GM19238 (cell line): ENCODE data around the gene ZNF831.

Source experiments
- DNase-seq: peaks from one replicate; pipeline ENCODE4 v3.0.0; 2011; ENCODE audit warnings: low spot score; ENCODE audit not compliant: insufficient read length

Gene ZNF831

GRCh38 chr20:59179988-59180387 lies 16.4 kb downstream of the ZNF831 start:
- DNase-seq = no peak

GRCh38 chr20:59181936-59182335 lies 18.3 kb downstream of the ZNF831 start:
- no peak for DNase-seq

GRCh38 chr20:59182401-59183044 lies 18.9 kb downstream of the ZNF831 start:
- no peak for DNase-seq

- DNase-seq = no peak
Measured at GRCh38 chr20:59183751-59184150, 20.1 kb downstream of the ZNF831 start.

GRCh38 chr20:59184880-59185447 lies 21.3 kb downstream of the ZNF831 start:
- no peak for DNase-seq

- DNase-seq = no peak
Measured at GRCh38 chr20:59185809-59186208, 22.2 kb downstream of the ZNF831 start.

GRCh38 chr20:59190466-59190865 lies 26.8 kb downstream of the ZNF831 start:
- DNase-seq = no peak

- no peak for DNase-seq
Measured at GRCh38 chr20:59191036-59191755, 27.6 kb downstream of the ZNF831 start.

GRCh38 chr20:59191756-59192532 lies 28.3 kb downstream of the ZNF831 start:
- no peak for DNase-seq

GRCh38 chr20:59192533-59192896 lies 28.9 kb downstream of the ZNF831 start:
- DNase-seq = no peak

- DNase-seq = no peak
Measured at GRCh38 chr20:59193325-59193724, 29.7 kb downstream of the ZNF831 start.

- no peak for DNase-seq
Measured at GRCh38 chr20:59194023-59194935, 30.7 kb downstream of the ZNF831 start.

GRCh38 chr20:59195316-59195993 lies 31.8 kb downstream of the ZNF831 start:
- no peak for DNase-seq

GRCh38 chr20:59204165-59204894 lies 40.7 kb downstream of the ZNF831 start:
- no peak for DNase-seq

- DNase-seq = no peak
Measured at GRCh38 chr20:59205044-59205443, 41.4 kb downstream of the ZNF831 start.

GRCh38 chr20:59207235-59207634 lies 43.6 kb downstream of the ZNF831 start:
- DNase-seq = no peak

- DNase-seq = peak; percentile 79
Measured at GRCh38 chr20:59207742-59208357, 44.2 kb downstream of the ZNF831 start.

GRCh38 chr20:59210186-59210585 lies 46.6 kb downstream of the ZNF831 start:
- no peak for DNase-seq

GRCh38 chr20:59211208-59211765 lies 47.7 kb downstream of the ZNF831 start:
- DNase-seq = no peak
